SK-N-SH treated with all-trans-retinoic acid at 6 μM for 48 hours (cell line): ENCODE data around the gene MAGEB17.

ENCODE experiments used
- ATAC-seq: fragments of 200-7000 bp; cut with Tn5 transposase; 3 replicates; pipeline ENCODE4 v1.9.1; 2020; ENCODE audit warnings: mild to moderate bottlenecking, moderate library complexity
- ARNTL ChIP-seq: fragments of 450-650 bp; formaldehyde crosslinking; IDR thresholded peaks from 2 replicates; pipeline ENCODE4 v1.5.0; 2020; ENCODE audit warnings: low read depth, mild to moderate bottlenecking, moderate library complexity, borderline replicate concordance
- CREB5 ChIP-seq: fragments of 250-450 bp; sonication (Bioruptor Pico); IDR thresholded peaks from 2 replicates; pipeline ENCODE4 v1.5.1; 2020; ENCODE audit warnings: low read depth, mild to moderate bottlenecking, moderate library complexity
- CSRNP3 ChIP-seq: fragments of 250-450 bp; sonication (Bioruptor Pico); IDR thresholded peaks from 2 replicates; pipeline ENCODE4 v1.5.1; 2021; ENCODE audit warnings: mild to moderate bottlenecking, moderate library complexity
- ESRRG ChIP-seq: fragments of 250-450 bp; sonication (Bioruptor Pico); IDR thresholded peaks from 2 replicates; pipeline ENCODE4 v1.6.1; 2021; ENCODE audit warnings: mild to moderate bottlenecking
- GLIS3 ChIP-seq: fragments of 250-450 bp; sonication (Bioruptor Pico); IDR thresholded peaks from 2 replicates; pipeline ENCODE4 v1.5.0; 2020; ENCODE audit warnings: mild to moderate bottlenecking, moderate library complexity
- ISL1 ChIP-seq: fragments of 250-450 bp; sonication (Bioruptor Pico); IDR thresholded peaks from 2 replicates; pipeline ENCODE4 v2.1.2; 2022; ENCODE audit warnings: mild to moderate bottlenecking, moderate library complexity
- OSR1 ChIP-seq: fragments of 250-450 bp; sonication (Bioruptor Pico); IDR thresholded peaks from 2 replicates; pipeline ENCODE4 v1.8.0; 2022; ENCODE audit warnings: moderate library complexity, mild to moderate bottlenecking, inconsistent platforms
- PATZ1 ChIP-seq: fragments of 250-450 bp; sonication (Bioruptor Pico); IDR thresholded peaks from 2 replicates; pipeline ENCODE4 v1.8.0; 2020; ENCODE audit warnings: mild to moderate bottlenecking, moderate library complexity, borderline replicate concordance
- POU6F1 ChIP-seq: fragments of 250-450 bp; sonication (Bioruptor Pico); IDR thresholded peaks from 2 replicates; pipeline ENCODE4 v1.8.0; 2021; ENCODE audit warnings: low read depth, mild to moderate bottlenecking, moderate library complexity, borderline replicate concordance
- PPARA ChIP-seq: fragments of 250-450 bp; sonication (Bioruptor Pico); IDR thresholded peaks from 2 replicates; pipeline ENCODE4 v1.5.0; 2020; ENCODE audit warnings: mild to moderate bottlenecking, borderline replicate concordance
- RARB ChIP-seq: fragments of 250-450 bp; sonication (Bioruptor Pico); IDR thresholded peaks from 2 replicates; pipeline ENCODE4 v1.8.0; 2021; ENCODE audit warnings: mild to moderate bottlenecking, moderate library complexity
- SNAI2 ChIP-seq: fragments of 250-450 bp; sonication (Bioruptor Pico); IDR thresholded peaks from 2 replicates; pipeline ENCODE4 v1.5.0; 2020; ENCODE audit warnings: mild to moderate bottlenecking, moderate library complexity
- TCF4 ChIP-seq: fragments of 250-450 bp; sonication (Bioruptor Pico); IDR thresholded peaks from 2 replicates; pipeline ENCODE4 v1.8.0; 2021; ENCODE audit warnings: mild to moderate bottlenecking, moderate library complexity, borderline replicate concordance
- TOX ChIP-seq: fragments of 250-450 bp; sonication (Bioruptor Pico); IDR thresholded peaks from 2 replicates; pipeline ENCODE4 v1.8.0; 2021; ENCODE audit warnings: mild to moderate bottlenecking, moderate library complexity, borderline replicate concordance
- TSHZ2 ChIP-seq: fragments of 250-450 bp; sonication (Bioruptor Pico); IDR thresholded peaks from 2 replicates; pipeline ENCODE4 v1.5.0; 2020; ENCODE audit warnings: mild to moderate bottlenecking, moderate library complexity
- ZC3H10 ChIP-seq: fragments of 250-450 bp; sonication (Bioruptor Pico); IDR thresholded peaks from 2 replicates; pipeline ENCODE4 v1.5.1; 2021; ENCODE audit warnings: mild to moderate bottlenecking, moderate library complexity
- ZFP3 ChIP-seq: fragments of 250-450 bp; sonication (Bioruptor Pico); IDR thresholded peaks from 2 replicates; pipeline ENCODE4 v1.5.0; 2020; ENCODE audit warnings: mild to moderate bottlenecking, moderate library complexity
- ZFP30 ChIP-seq: fragments of 450-650 bp; formaldehyde crosslinking; IDR thresholded peaks from 2 replicates; pipeline ENCODE4 v1.5.0; 2022; ENCODE audit warnings: mild to moderate bottlenecking, moderate library complexity
- ZNF565 ChIP-seq: fragments of 450-650 bp; formaldehyde crosslinking; conservative IDR thresholded peaks from 2 replicates; pipeline ENCODE4 v1.5.0; 2020; ENCODE audit warnings: low read depth, mild to moderate bottlenecking, moderate library complexity
- ZNF70 ChIP-seq: fragments of 450-650 bp; formaldehyde crosslinking; IDR thresholded peaks from 2 replicates; pipeline ENCODE4 v1.5.0; 2020; ENCODE audit warnings: mild to moderate bottlenecking, moderate library complexity
- ZNF8 ChIP-seq: fragments of 450-650 bp; formaldehyde crosslinking; IDR thresholded peaks from 2 replicates; pipeline ENCODE4 v1.5.0; 2020; ENCODE audit warnings: mild to moderate bottlenecking, moderate library complexity

Gene MAGEB17

GRCh38 chrX:16140448-16140847, 26.8 kb upstream of the MAGEB17 start (continued):
- TF ChIP-seq ARNTL (CRISPR knock-in tag) = no peak
- TF ChIP-seq GLIS3 (CRISPR knock-in tag) = no peak

- TF ChIP-seq GLIS3 (CRISPR knock-in tag) (no peak), ESRRG (CRISPR knock-in tag) (no peak), ZC3H10 (no peak), ZNF70 (no peak), RARB (CRISPR knock-in tag) (no peak), ZFP30 (CRISPR knock-in tag) (no peak), TSHZ2 (no peak), CREB5 (CRISPR knock-in tag) (no peak), ZFP3 (CRISPR knock-in tag) (no peak), TCF4 (CRISPR knock-in tag) (no peak), CSRNP3 (CRISPR knock-in tag) (no peak)
These were observed 26.3 kb upstream of the MAGEB17 start for GRCh38 chrX:16140983-16141382.

GRCh38 chrX:16141422-16142245, 25.6 kb upstream of the MAGEB17 start:
- no peak for ATAC-seq
- TF ChIP-seq SNAI2 (CRISPR knock-in tag) = no peak
- no peak for TF ChIP-seq POU6F1 (CRISPR knock-in tag)
- TF ChIP-seq OSR1 = no peak
- no peak for TF ChIP-seq TOX (CRISPR knock-in tag)
- no peak for TF ChIP-seq ZNF565 (CRISPR knock-in tag)
- TF ChIP-seq CREB5 (CRISPR knock-in tag) = no peak
- no peak for TF ChIP-seq PATZ1
- TF ChIP-seq PPARA (CRISPR knock-in tag) = no peak
- no peak for TF ChIP-seq ZFP30 (CRISPR knock-in tag)
- TF ChIP-seq ESRRG (CRISPR knock-in tag) = no peak
- TF ChIP-seq TCF4 (CRISPR knock-in tag) = no peak
- TF ChIP-seq ARNTL (CRISPR knock-in tag) = no peak
- TF ChIP-seq ZC3H10 = no peak
- TF ChIP-seq ZNF8 = no peak
- no peak for TF ChIP-seq RARB (CRISPR knock-in tag)
- no peak for TF ChIP-seq ZNF70
- TF ChIP-seq ISL1 (CRISPR knock-in tag) = no peak

More at GRCh38 chrX:16140983-16141382, 26.3 kb upstream of the MAGEB17 start:
- no peak for ATAC-seq
